H1 (cell line): ENCODE results near the gene EPHA10. TPM values are rescaled to one million over a fixed set of nuclear protein-coding genes. Genes with fewer than 3 reads are reported as not detected.

ENCODE experiments used
- CTCF ChIA-PET: fragments of 300-600 bp; sonication (Branson Sonifier 250); formaldehyde crosslinking; loops from one replicate; lab custom pipeline; 2021; ENCODE audit not compliant: partially characterized antibody; lab: Charles Lee
- POLR2A ChIA-PET: fragments of 300-600 bp; sonication (Branson Sonifier 250); formaldehyde crosslinking; loops from one replicate; lab custom pipeline; 2021; ENCODE audit warnings: inconsistent platforms; ENCODE audit not compliant: partially characterized antibody; lab: Charles Lee
- DNase-seq, 2 experiments: peaks; one replicate each; pipeline versions ENCODE4 v3.0.0 to v3.0.0-alpha.2; 2010 to 2022; ENCODE audit warnings: low spot score in 2 of 2, low read depth in 1 of 2, mixed read lengths in 1 of 2
- FAIRE-seq: peaks from 2 replicates; lab custom pipeline; 2011; peaks lifted over from hg19 to GRCh38; lab: Jason Lieb, UNC
- H2AFZ ChIP-seq: 2 replicates; pipeline ENCODE4 v1.8.1; 2012; ENCODE audit warnings: low read length, inconsistent platforms
- H2AK5ac ChIP-seq: 2 replicates; pipeline ENCODE4 v1.6.1; 2013; ENCODE audit warnings: low read depth, low read length
- H2BK120ac ChIP-seq: replicated peaks from 2 replicates; pipeline ENCODE3; 2013; ENCODE audit warnings: low read depth, low read length, inconsistent platforms
- H2BK12ac ChIP-seq: 2 replicates; pipeline ENCODE4 v1.6.1; 2013; ENCODE audit warnings: low read depth, low read length
- H2BK15ac ChIP-seq: 2 replicates; pipeline ENCODE4 v1.6.1; 2013; ENCODE audit warnings: low read length
- H2BK20ac ChIP-seq: 2 replicates; pipeline ENCODE4 v1.6.1; 2013; ENCODE audit warnings: low read length
- H2BK5ac ChIP-seq: 2 replicates; pipeline ENCODE4 v1.6.1; 2013; ENCODE audit warnings: low read depth, low read length
- H3K14ac ChIP-seq: 2 replicates; pipeline ENCODE4 v1.6.1; 2013; ENCODE audit warnings: inconsistent platforms; ENCODE audit not compliant: insufficient read length
- H3K18ac ChIP-seq: 2 replicates; pipeline ENCODE4 v1.6.1; 2013; ENCODE audit warnings: low read length; ENCODE audit errors: extremely low read depth
- H3K23ac ChIP-seq: 2 replicates; pipeline ENCODE4 v1.6.1; 2013; ENCODE audit warnings: inconsistent platforms; ENCODE audit not compliant: insufficient read length
- H3K23me2 ChIP-seq: 2 replicates; pipeline ENCODE4 v1.6.1; 2013; ENCODE audit warnings: low read depth, low read length
- H3K27ac ChIP-seq: 2 replicates; pipeline ENCODE4 v1.6.1; 2011; ENCODE audit warnings: low read depth, low read length, inconsistent platforms
- H3K27me3 ChIP-seq, 4 experiments: replicated peaks in 1 of 4; 1 replicate in 1 of 4; 2 replicates in 3 of 4; pipeline versions ENCODE4 v1.6.1 to v1.8.1; 2011 to 2013; ENCODE audit warnings: low read length in 3 of 4, mild to moderate bottlenecking in 3 of 4, inconsistent platforms in 2 of 4, mixed read lengths in 2 of 4, moderate library complexity in 1 of 4; ENCODE audit not compliant: control insufficient read depth in 3 of 4, insufficient read depth in 3 of 4; ENCODE audit errors: extremely low read depth in 1 of 4
- H3K36me3 ChIP-seq, 4 experiments: 2 replicates each; pipeline versions ENCODE4 v1.6.1 to v1.8.1; 2011 to 2013; ENCODE audit warnings: mild to moderate bottlenecking in 4 of 4, low read length in 3 of 4, moderate library complexity in 2 of 4, control low read depth in 1 of 4, inconsistent platforms in 1 of 4; ENCODE audit not compliant: insufficient read depth in 4 of 4, control insufficient read depth in 2 of 4
- H3K4ac ChIP-seq: replicated peaks from 2 replicates; pipeline ENCODE3; 2013; ENCODE audit warnings: low read length, low read depth, mixed read lengths, inconsistent platforms; ENCODE audit not compliant: insufficient read length
- H3K4me1 ChIP-seq, 4 experiments: replicated peaks in 1 of 4; 1 replicate in 1 of 4; 2 replicates in 3 of 4; pipeline versions ENCODE4 v1.6.1 to v1.8.1; 2011 to 2013; ENCODE audit warnings: low read length in 3 of 4, inconsistent platforms in 2 of 4, mixed read lengths in 1 of 4; ENCODE audit not compliant: insufficient read depth in 4 of 4, control insufficient read depth in 3 of 4
- H3K4me2 ChIP-seq, 2 experiments: 2 replicates each; pipeline versions ENCODE4 v1.6.1 to v1.8.1; 2011 to 2013; ENCODE audit warnings: low read depth in 2 of 2, low read length in 2 of 2, control low read depth in 1 of 2, inconsistent platforms in 1 of 2, mild to moderate bottlenecking in 1 of 2; ENCODE audit not compliant: insufficient read depth in 1 of 2
- H3K4me3 ChIP-seq, 4 experiments: fragments of 200-600, 300-600 bp in 1 of 4; sonication (generic), shearing (Covaris generic), sonication (Bioruptor Twin) in 1 of 4; 2 replicates each; pipeline versions ENCODE4 v1.5.1 to v1.8.1; 2011 to 2016; ENCODE audit warnings: low read length in 4 of 4, low read depth in 3 of 4, control low read depth in 2 of 4, inconsistent platforms in 2 of 4, mild to moderate bottlenecking in 2 of 4, mixed read lengths in 1 of 4, moderate library complexity in 1 of 4; ENCODE audit not compliant: insufficient read depth in 2 of 4; ENCODE audit errors: extremely low read depth in 1 of 4
- H3K56ac ChIP-seq: replicated peaks from 2 replicates; pipeline ENCODE3; 2013; ENCODE audit warnings: low read depth, mild to moderate bottlenecking, mixed read lengths, low read length, inconsistent platforms; ENCODE audit not compliant: insufficient read length
- H3K79me1 ChIP-seq: 2 replicates; pipeline ENCODE4 v1.6.1; 2013; ENCODE audit warnings: low read depth, low read length, control low read depth
- H3K79me2 ChIP-seq, 2 experiments: 2 replicates each; pipeline versions ENCODE4 v1.6.1 to v1.8.1; 2012 to 2013; ENCODE audit warnings: low read length in 2 of 2, mild to moderate bottlenecking in 2 of 2, inconsistent platforms in 1 of 2; ENCODE audit not compliant: insufficient read depth in 2 of 2, control insufficient read depth in 1 of 2
- H3K9ac ChIP-seq, 4 experiments: replicated peaks in 1 of 4; 1 replicate in 1 of 4; 2 replicates in 3 of 4; pipeline versions ENCODE4 v1.6.1 to v1.8.1; 2011 to 2013; ENCODE audit warnings: low read depth in 3 of 4, low read length in 3 of 4, control low read depth in 2 of 4, mild to moderate bottlenecking in 2 of 4, moderate library complexity in 2 of 4, inconsistent platforms in 1 of 4; ENCODE audit errors: extremely low read depth in 1 of 4
- H3K9me3 ChIP-seq, 2 experiments: 2 replicates each; pipeline versions ENCODE4 v1.6.1 to v1.8.1; 2012 to 2013; ENCODE audit warnings: mild to moderate bottlenecking in 2 of 2, moderate library complexity in 2 of 2, control low read depth in 1 of 2, inconsistent platforms in 1 of 2, low read depth in 1 of 2, low read length in 1 of 2, mixed read lengths in 1 of 2; ENCODE audit not compliant: insufficient read depth in 2 of 2
- H4K20me1 ChIP-seq, 2 experiments: replicated peaks in 1 of 2; 2 replicates each; pipeline versions ENCODE3 to v1.8.1; 2011 to 2013; ENCODE audit warnings: inconsistent platforms in 2 of 2, low read length in 2 of 2, mild to moderate bottlenecking in 1 of 2; ENCODE audit not compliant: insufficient read depth in 2 of 2, control insufficient read depth in 1 of 2
- H4K5ac ChIP-seq: 2 replicates; pipeline ENCODE4 v1.6.1; 2013; ENCODE audit warnings: low read length, low read depth, mixed read lengths, inconsistent platforms; ENCODE audit not compliant: insufficient read length
- H4K8ac ChIP-seq: 2 replicates; pipeline ENCODE4 v1.8.0; 2013; ENCODE audit warnings: mild to moderate bottlenecking, moderate library complexity, low read length, inconsistent platforms; ENCODE audit not compliant: insufficient read depth; ENCODE audit errors: extremely low read depth
- H4K91ac ChIP-seq: replicated peaks from 2 replicates; pipeline ENCODE3; 2013; ENCODE audit warnings: low read length, mixed read lengths, inconsistent platforms; ENCODE audit not compliant: insufficient read length
- EP300 ChIP-seq, 2 experiments: IDR thresholded peaks; 1 replicate in 1 of 2; 2 replicates in 1 of 2; pipeline ENCODE4 v1.6.1; 2011 to 2012; ENCODE audit warnings: low read depth in 2 of 2, low read length in 2 of 2, mild to moderate bottlenecking in 2 of 2, borderline replicate concordance in 1 of 2, inconsistent platforms in 1 of 2, moderate library complexity in 1 of 2
- FOSL1 ChIP-seq: IDR thresholded peaks from 2 replicates; pipeline ENCODE4 v1.6.1; 2011; ENCODE audit warnings: mild to moderate bottlenecking, low read depth, low read length, moderate library complexity; ENCODE audit not compliant: insufficient read depth
- GABPA ChIP-seq: IDR thresholded peaks from 2 replicates; pipeline ENCODE4 v1.6.1; 2011; ENCODE audit warnings: mild to moderate bottlenecking, low read length, moderate library complexity, borderline replicate concordance; ENCODE audit not compliant: insufficient read depth
- KDM5A ChIP-seq: fragments of 200-600 bp; IDR thresholded peaks from 2 replicates; pipeline ENCODE4 v1.7.1; 2012; ENCODE audit warnings: mild to moderate bottlenecking, low read length, inconsistent platforms, mixed read lengths
- POLR2A ChIP-seq, 2 experiments: IDR thresholded peaks; 1 replicate in 1 of 2; 2 replicates in 1 of 2; pipeline ENCODE4 v1.6.1; 2011; ENCODE audit warnings: low read depth in 2 of 2, low read length in 2 of 2, mild to moderate bottlenecking in 2 of 2; ENCODE audit errors: control extremely low read depth in 1 of 2
- RAD21 ChIP-seq, 2 experiments: IDR thresholded peaks in 1 of 2; conservative IDR thresholded peaks in 1 of 2; 2 replicates each; pipeline ENCODE4 v1.6.1; 2011; ENCODE audit warnings: low read depth in 2 of 2, low read length in 2 of 2, improper control_type of control experiment in 1 of 2, inconsistent platforms in 1 of 2, mild to moderate bottlenecking in 1 of 2, moderate library complexity in 1 of 2
- WGBS, 2 experiments: shearing (Covaris generic) in 1 of 2; methylation state at CpG; one replicate each; pipeline versions ENCODE4 v1.1.6 to v1.1.7; 2013 to 2015; ENCODE audit warnings: low lambda C conversion rate in 2 of 2, mixed read lengths in 2 of 2, inconsistent platforms in 1 of 2, low coverage in 1 of 2, missing lambda C conversion rate in 1 of 2; ENCODE audit not compliant: insufficient replicate concordance in 2 of 2, insufficient coverage in 1 of 2, insufficient read length in 1 of 2; ENCODE audit errors: extremely low coverage in 1 of 2, missing lambda C conversion rate in 1 of 2; 5-methylcytosine and 5-hydroxymethylcytosine counted together
- polyA plus RNA-seq, 7 experiments: library from polyadenylated mRNA; depleted of rRNA in 3 of 7; stranded (reverse) in 5 of 7; unstranded in 2 of 7; fragments of >200 nt in 5 of 7; fragments of 200-250 nt in 2 of 7; gene quantifications; 1 replicate in 5 of 7; 2 replicates in 1 of 7; 4 replicates in 1 of 7; pipeline versions ENCODE4 v1.2.1 to v1.2.3, GENCODE V29; 2011 to 2013; ENCODE audit warnings: missing spikeins in 2 of 7, mixed read lengths in 2 of 7
- total RNA-seq: library from RNA; stranded (reverse); fragmentation: NEBNext Ultra II Directional; extraction: Animal tissue kit (Norgen Biotek cat#: 25700); gene quantifications from 2 replicates; pipeline ENCODE4 v1.2.1, GENCODE V29; 2021

The EPHA10 gene
- total and polyA plus RNA-seq, 2 of the 8 experiments (the other 6 are each of a cell fraction or from before 2014, with no cell fraction given) = 0.54 to 1.0 TPM

DNA sequence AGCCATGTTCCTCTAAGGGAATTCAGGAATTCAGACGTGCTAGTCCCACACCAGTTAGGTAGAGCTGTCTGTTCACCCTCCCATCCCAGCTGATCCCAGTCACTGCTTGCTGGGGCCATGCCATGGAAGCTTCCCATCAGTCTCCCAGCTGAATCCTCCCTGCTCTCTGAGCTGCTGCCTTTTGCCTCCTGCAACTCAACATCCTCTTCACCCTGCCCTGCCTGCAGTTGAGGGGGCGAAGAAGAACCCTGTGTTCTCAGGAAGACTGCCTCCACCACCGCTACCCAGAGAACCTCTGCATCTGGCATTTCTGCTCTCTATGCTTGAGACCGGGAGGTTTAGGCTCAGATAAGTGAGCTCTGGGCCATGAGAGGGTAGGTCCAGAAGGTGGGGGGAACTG, 56.4 kb downstream of the EPHA10 start:
- Histone ChIP-seq H2AK5ac (no peak overlapping the region), H2BK5ac (no peak overlapping the region), H2AFZ (no peak overlapping the region), H3K4me3 (no peak overlapping the region), H4K91ac (no peak overlapping the region), H3K4me1 (no peaks in the 10 kb centered on the region), H3K4me2 (no peak overlapping the region), H4K5ac (no peak overlapping the region), H3K9ac (no peak overlapping the region), H3K23me2 (no peaks in the 10 kb centered on the region; the same call in 1 of the 2 replicates), H2BK20ac (no peak overlapping the region), H3K56ac (no peak overlapping the region), H4K20me1 (peaks cover 2 to 5% of the 10 kb centered on the region in 2 experiments), H2BK15ac (no peak overlapping the region), H3K23ac (no peak overlapping the region), H3K79me1 (no peaks in the 10 kb centered on the region), H3K4ac (no peak overlapping the region), H3K18ac (no peak overlapping the region), H2BK120ac (no peak overlapping the region), H3K79me2 (no peaks in the 10 kb centered on the region), H3K27ac (no peak overlapping the region), H3K9me3 (no peaks in the 10 kb centered on the region), H4K8ac (no peak overlapping the region), H3K27me3 (no peaks in the 10 kb centered on the region), H3K14ac (no peak overlapping the region), H2BK12ac (no peak overlapping the region), H3K36me3 (peaks cover 23 to 57% (median 46%) of the 10 kb centered on the region in 4 experiments)
- ChIA-PET POLR2A (no interaction called here), CTCF (interaction anchor here (1.0 to 1.5 kb wide), 2 partner anchors 12 to 26 kb away, joined by 3 read pairs; no protein-coding TSS in a partner anchor)
- no peak for DNase-seq
- no peak for FAIRE-seq
- WGBS, 2 experiments = 86% methylated on average over 4 of the region's 4 CpGs; no CpG with 5 or more reads in 1 of the 2 experiments
- no peak for TF ChIP-seq RAD21 (IDR thresholded peaks at IDR 0.05 in 1 of 2, conservative IDR thresholded peaks at IDR 0.05 in 1 of 2; ENCODE audit: low read depth in 2 of 2, low read length in 2 of 2)
- TF ChIP-seq EP300 (IDR thresholded peaks at IDR 0.05; ENCODE audit: borderline replicate concordance in 1 of 2, low read depth in 2 of 2, low read length in 2 of 2) = no peak
- no peak for TF ChIP-seq GABPA
- TF ChIP-seq FOSL1 = no peak
- no peak for TF ChIP-seq POLR2A (IDR thresholded peaks at IDR 0.05; ENCODE audit: control extremely low read depth in 1 of 2, low read depth in 2 of 2, low read length in 2 of 2)
- TF ChIP-seq KDM5A = no peak
